Natural killer cell (primary cell): ENCODE results near the gene MICALL2. TPM values are rescaled to one million over a fixed set of nuclear protein-coding genes. Genes with fewer than 3 reads are reported as not detected.

ENCODE experiments used
- ATAC-seq, 3 donors: fragments of 150-1000 bp in 2 of 3; fragments of 200-7000 bp in 1 of 3; cut with Tn5 transposase; 1 replicate in 1 of 3; 2 replicates in 2 of 3; pipeline ENCODE4 v1.10.0; 2021; ENCODE audit warnings: mild to moderate bottlenecking in 2 of 3, moderate library complexity in 2 of 3
- DNase-seq, 2 donors: peaks; one replicate each; pipeline versions ENCODE4 v3.0.0 to v3.0.0-alpha.2; 2013 to 2021; ENCODE audit warnings: mixed read lengths in 1 of 2
- H3K27ac ChIP-seq: one replicate; pipeline ENCODE4 v1.5.1; 2013; ENCODE audit warnings: mild to moderate bottlenecking, low read length
- H3K27me3 ChIP-seq: one replicate; pipeline ENCODE4 v1.6.1; 2013; ENCODE audit warnings: low read length; ENCODE audit not compliant: control insufficient read depth, insufficient read depth
- H3K36me3 ChIP-seq: one replicate; pipeline ENCODE4 v1.6.1; 2013; ENCODE audit warnings: low read length; ENCODE audit not compliant: control insufficient read depth, insufficient read depth
- H3K4me1 ChIP-seq: one replicate; pipeline ENCODE4 v1.6.1; 2013; ENCODE audit warnings: low read length; ENCODE audit not compliant: control insufficient read depth, insufficient read depth
- H3K4me3 ChIP-seq: one replicate; pipeline ENCODE4 v1.5.1; 2013; ENCODE audit warnings: low read length
- H3K9me3 ChIP-seq: one replicate; pipeline ENCODE4 v1.6.1; 2013; ENCODE audit warnings: low read length; ENCODE audit not compliant: control insufficient read depth, insufficient read depth
- H3K27ac Mint-ChIP-seq, 2 donors: one replicate each; pipeline ENCODE4 v1.8.0; 2022; ENCODE audit warnings: mild to moderate bottlenecking in 2 of 2, mixed read lengths in 2 of 2, moderate library complexity in 1 of 2
- H3K27me3 Mint-ChIP-seq, 2 donors: one replicate each; pipeline ENCODE4 v1.8.0; 2022; ENCODE audit warnings: low read depth in 2 of 2, mixed read lengths in 2 of 2
- H3K36me3 Mint-ChIP-seq: one replicate; pipeline ENCODE4 v1.8.0; 2022; ENCODE audit warnings: mixed read lengths
- H3K4me1 Mint-ChIP-seq, 2 donors: one replicate each; pipeline ENCODE4 v1.8.0; 2022; ENCODE audit warnings: mixed read lengths in 2 of 2
- H3K4me3 Mint-ChIP-seq: one replicate; pipeline ENCODE4 v1.8.0; 2022; ENCODE audit warnings: mild to moderate bottlenecking, moderate library complexity, mixed read lengths
- H3K9me3 Mint-ChIP-seq, 2 donors: one replicate each; pipeline ENCODE4 v1.8.0; 2022; ENCODE audit warnings: mixed read lengths in 2 of 2
- CTCF ChIP-seq: fragments of 200-600 bp; IDR thresholded peaks from one replicate; pipeline ENCODE4 v1.8.0; 2022; ENCODE audit warnings: antibody characterized with exemption
- WGBS: methylation state at CpG from one replicate; pipeline ENCODE4 v1.1.7; 2013; ENCODE audit warnings: missing lambda C conversion rate; ENCODE audit not compliant: insufficient coverage; 5-methylcytosine and 5-hydroxymethylcytosine counted together
- intact Hi-C: fragments of 100-400 bp; cut with micrococcal nuclease; formaldehyde crosslinking; loops from one replicate; pipeline ENCODE4 v1.14.2; 2022
- total RNA-seq, 4 donors: library from RNA; stranded (reverse); fragments of 120-200 nt in 1 of 4; gene quantifications; one replicate each; pipeline versions ENCODE4 v1.2.3 to v1.2.4, GENCODE V29; 2013 to 2022

MICALL2 gene
- total RNA-seq, 3 donors from 2014 or later (not counting 1 experiment from before 2014, with no cell fraction given): 2.5 to 4.4 (median 2.8) TPM

GRCh38 chr7:1411414-1411813 lies 47.9 kb downstream of the MICALL2 start:
- ATAC-seq: no peak
- 95% methylated on average over 28 of the region's 28 CpGs for WGBS

GRCh38 chr7:1410992-1411391 lies 48.3 kb downstream of the MICALL2 start:
- no peaks in the 10 kb centered on the region for H3K9me3 Mint-ChIP-seq
- WGBS: 71% methylated on average over 12 of the region's 12 CpGs
- Histone ChIP-seq H3K4me1 (peaks cover 12% of the 10 kb centered on the region), H3K36me3 (no peaks in the 10 kb centered on the region), H3K27me3 (no peaks in the 10 kb centered on the region), H3K27ac (no peak overlapping the region), H3K4me3 (no peak overlapping the region), H3K9me3 (no peaks in the 10 kb centered on the region)
- no peak overlapping the region for H3K4me3 Mint-ChIP-seq
- no peak for TF ChIP-seq CTCF
- peaks cover 0 to 3% of the 10 kb centered on the region in 2 donors for H3K27me3 Mint-ChIP-seq
- peaks cover 0 to 4% of the 10 kb centered on the region in 2 donors for H3K4me1 Mint-ChIP-seq
- no peak overlapping the region for H3K27ac Mint-ChIP-seq
- no peak for DNase-seq
- no peak for ATAC-seq
- H3K36me3 Mint-ChIP-seq: no peaks in the 10 kb centered on the region
- intact Hi-C loops: no loop called here

More at GRCh38 chr7:1411414-1411813, 47.9 kb downstream of the MICALL2 start:
- no peak overlapping the region for H3K27ac Mint-ChIP-seq
- no peaks in the 10 kb centered on the region for H3K9me3 ChIP-seq
- H3K27me3 Mint-ChIP-seq: peaks cover 0 to 3% of the 10 kb centered on the region in 2 donors
- DNase-seq: no peak
- H3K9me3 Mint-ChIP-seq: no peaks in the 10 kb centered on the region
- TF ChIP-seq CTCF: no peak
- H3K36me3 ChIP-seq: no peaks in the 10 kb centered on the region
- no peak overlapping the region for H3K4me3 Mint-ChIP-seq
- H3K4me3 ChIP-seq: no peak overlapping the region
- H3K27me3 ChIP-seq: no peaks in the 10 kb centered on the region
- H3K27ac ChIP-seq: no peak overlapping the region
- peaks cover 12% of the 10 kb centered on the region for H3K4me1 ChIP-seq
- intact Hi-C loops: no loop called here
- H3K4me1 Mint-ChIP-seq: peaks cover 0 to 4% of the 10 kb centered on the region in 2 donors
- H3K36me3 Mint-ChIP-seq: no peaks in the 10 kb centered on the region

- Mint-ChIP-seq H3K4me1 (peaks cover 0 to 4% of the 10 kb centered on the region in 2 donors), H3K27me3 (peaks cover under 1 to 7% of the 10 kb centered on the region in 2 donors), H3K27ac (no peak overlapping the region), H3K4me3 (no peak overlapping the region), H3K9me3 (no peaks in the 10 kb centered on the region), H3K36me3 (no peaks in the 10 kb centered on the region)
- Histone ChIP-seq H3K36me3 (no peaks in the 10 kb centered on the region), H3K4me3 (no peak overlapping the region), H3K27me3 (no peaks in the 10 kb centered on the region), H3K9me3 (no peaks in the 10 kb centered on the region), H3K27ac (no peak overlapping the region), H3K4me1 (peaks cover 12% of the 10 kb centered on the region)
- WGBS: 78% methylated on average over 7 of the region's 7 CpGs
- TF ChIP-seq CTCF: no peak
- no peak for DNase-seq
- intact Hi-C loops: no loop called here
- no peak for ATAC-seq
Measured at GRCh38 chr7:1409555-1409954, 49.7 kb downstream of the MICALL2 start.

GRCh38 chr7:1408466-1408865 lies 50.8 kb downstream of the MICALL2 start:
- peaks cover 15% of the 10 kb centered on the region for H3K4me1 ChIP-seq
- no peak for ATAC-seq
- H3K27me3 ChIP-seq: peaks cover 7% of the 10 kb centered on the region
- Mint-ChIP-seq H3K9me3 (no peaks in the 10 kb centered on the region), H3K27ac (no peak overlapping the region), H3K27me3 (peaks cover 10 to 15% of the 10 kb centered on the region in 2 donors), H3K4me3 (no peak overlapping the region), H3K36me3 (no peaks in the 10 kb centered on the region), H3K4me1 (peaks cover 8 to 12% of the 10 kb centered on the region in 2 donors)
- no peak overlapping the region for H3K27ac ChIP-seq
- H3K36me3 ChIP-seq: no peaks in the 10 kb centered on the region
- H3K4me3 ChIP-seq: no peak overlapping the region
- TF ChIP-seq CTCF: no peak
- 79% methylated on average over 8 of the region's 8 CpGs for WGBS
- DNase-seq: no peak
- intact Hi-C loops: no loop called here
- H3K9me3 ChIP-seq: no peaks in the 10 kb centered on the region
